GM12878 (cell line): Measurements from ENCODE around the gene OPN3. TPM values are rescaled to one million over a fixed set of nuclear protein-coding genes. Genes with fewer than 3 reads are reported as not detected.

ENCODE experiments used
- ATAC-seq: fragments of 200-7000 bp; cut with Tn5 transposase; 3 replicates; pipeline ENCODE4 v1.9.1; 2020; ENCODE audit warnings: mild to moderate bottlenecking, moderate library complexity
- BruUV-seq: library from RNA; stranded (reverse); fragments of 400-500 nt; replicated peaks from 2 replicates; lab custom pipeline; 2021; lab: Mats Ljungman, UMichigan
- CTCF ChIA-PET: fragments of 300-600 bp; sonication (Branson Sonifier 250); formaldehyde crosslinking; extraction: SDS; loops from one replicate; lab custom pipeline; 2021; ENCODE audit warnings: inconsistent platforms; lab: Yijun Ruan, JAX
- POLR2A ChIA-PET: fragments of 350-600 bp; formaldehyde crosslinking; extraction: SDS; loops from one replicate; lab custom pipeline; 2021; ENCODE audit warnings: inconsistent platforms; lab: Charles Lee
- RAD21 ChIA-PET: fragments of 300-600 bp; sonication (Branson Sonifier 250); formaldehyde crosslinking; loops from one replicate; lab custom pipeline; 2023; ENCODE audit warnings: antibody characterized with exemption; ENCODE audit not compliant: unreplicated experiment; lab: Charles Lee
- SMC1A ChIA-PET: fragments of 300-600 bp; sonication (Branson Sonifier 250); formaldehyde crosslinking; loops from one replicate; lab custom pipeline; 2023; ENCODE audit not compliant: unreplicated experiment, uncharacterized antibody; lab: Charles Lee
- DNase-seq: peaks from one replicate; pipeline ENCODE4 v3.0.0-alpha.2; 2011; ENCODE audit warnings: low read depth, low spot score
- FAIRE-seq: peaks from 3 replicates; lab custom pipeline; 2011; peaks lifted over from hg19 to GRCh38; lab: Jason Lieb, UNC
- H2AFZ ChIP-seq: 2 replicates; pipeline ENCODE4 v1.6.0; 2011; ENCODE audit warnings: low read depth, low read length, control low read depth; ENCODE audit not compliant: control insufficient read depth
- H3K27ac ChIP-seq: 2 replicates; pipeline ENCODE4 v1.5.1; 2011; ENCODE audit warnings: control low read depth; ENCODE audit not compliant: control insufficient read depth, insufficient read depth
- H3K27me3 ChIP-seq, 2 experiments: replicated peaks in 1 of 2; 2 replicates each; pipeline versions ENCODE4 v1.6.0 to v1.6.1; 2011; ENCODE audit warnings: low read length in 1 of 2; ENCODE audit not compliant: control insufficient read depth in 2 of 2, insufficient read depth in 2 of 2
- H3K36me3 ChIP-seq, 2 experiments: 2 replicates each; pipeline ENCODE4 v1.5.1; 2011; ENCODE audit warnings: low read length in 1 of 2; ENCODE audit not compliant: control insufficient read depth in 2 of 2, insufficient read depth in 2 of 2
- H3K4me1 ChIP-seq: 2 replicates; pipeline ENCODE4 v1.6.1; 2011; ENCODE audit warnings: mild to moderate bottlenecking, low read length, moderate library complexity, mixed read lengths; ENCODE audit not compliant: control insufficient read depth, insufficient read depth
- H3K4me2 ChIP-seq: 2 replicates; pipeline ENCODE4 v1.6.0; 2011; ENCODE audit warnings: control low read depth; ENCODE audit not compliant: control insufficient read depth, insufficient read depth
- H3K4me3 ChIP-seq: fragments of 200-600 bp; sonication (generic); 2 replicates; pipeline ENCODE4 v1.5.1; 2016
- H3K79me2 ChIP-seq: 2 replicates; pipeline ENCODE4 v1.6.0; 2011; ENCODE audit warnings: low read length; ENCODE audit not compliant: control insufficient read depth, insufficient read depth
- H3K9ac ChIP-seq: 2 replicates; pipeline ENCODE4 v1.8.0; 2011; ENCODE audit warnings: low read length, control low read depth, mixed read lengths; ENCODE audit not compliant: control insufficient read depth, insufficient read depth
- H3K9me3 ChIP-seq: replicated peaks from 3 replicates; pipeline ENCODE4 v1.5.1; 2011; ENCODE audit warnings: mild to moderate bottlenecking, low read length; ENCODE audit not compliant: control insufficient read depth, insufficient read depth
- H4K20me1 ChIP-seq: 2 replicates; pipeline ENCODE4 v1.6.0; 2011; ENCODE audit not compliant: control insufficient read depth, insufficient read depth
- DPF2 ChIP-seq: fragments of 450-650 bp; IDR thresholded peaks from 2 replicates; pipeline ENCODE4 v1.6.1; 2017; ENCODE audit warnings: mild to moderate bottlenecking
- FOS ChIP-seq: IDR thresholded peaks from 3 replicates; pipeline ENCODE4 v1.6.1; 2011; ENCODE audit warnings: borderline replicate concordance; ENCODE audit not compliant: insufficient read length; ENCODE audit errors: extremely low read depth
- FOXM1 ChIP-seq: IDR thresholded peaks from 2 replicates; pipeline ENCODE4 v1.6.1; 2012; ENCODE audit warnings: low read depth, mild to moderate bottlenecking, inconsistent platforms, low read length, moderate library complexity
- HDAC2 ChIP-seq: fragments of 200-600 bp; sonication (generic); IDR thresholded peaks from 2 replicates; pipeline ENCODE4 v1.6.1; 2017
- MEF2A ChIP-seq: IDR thresholded peaks from 2 replicates; pipeline ENCODE4 v1.6.1; 2011; ENCODE audit warnings: low read depth, mild to moderate bottlenecking, low read length, moderate library complexity; ENCODE audit not compliant: insufficient read depth
- NFYB ChIP-seq: IDR thresholded peaks from 2 replicates; pipeline ENCODE4 v1.6.1; 2011; ENCODE audit warnings: low read depth, mild to moderate bottlenecking, low read length, improper control_type of control experiment, moderate library complexity; ENCODE audit not compliant: insufficient read depth
- POLR2AphosphoS2 ChIP-seq: IDR thresholded peaks from 2 replicates; pipeline ENCODE4 v1.6.1; 2011; ENCODE audit warnings: low read depth, mild to moderate bottlenecking, low read length, improper control_type of control experiment, moderate library complexity
- SRF ChIP-seq, 2 experiments: IDR thresholded peaks; 2 replicates each; pipeline ENCODE4 v1.6.1; 2011; ENCODE audit warnings: low read depth in 2 of 2, low read length in 2 of 2, mild to moderate bottlenecking in 1 of 2, moderate library complexity in 1 of 2
- SUPT20H ChIP-seq: IDR thresholded peaks from 2 replicates; pipeline ENCODE4 v1.6.1; 2011; ENCODE audit warnings: low read depth, mild to moderate bottlenecking, low read length, moderate library complexity, borderline replicate concordance; ENCODE audit not compliant: control insufficient read depth
- YBX1 ChIP-seq: fragments of 450-650 bp; IDR thresholded peaks from 2 replicates; pipeline ENCODE4 v1.6.1; 2016; ENCODE audit warnings: antibody characterized with exemption
- ZBED1 ChIP-seq: IDR thresholded peaks from 2 replicates; pipeline ENCODE4 v1.6.1; 2016; ENCODE audit warnings: borderline replicate concordance
- ZNF384 ChIP-seq: IDR thresholded peaks from 2 replicates; pipeline ENCODE4 v1.6.1; 2012; ENCODE audit warnings: low read depth, mild to moderate bottlenecking, low read length, improper control_type of control experiment, borderline replicate concordance
- WGBS: methylation state at CpG from one replicate; pipeline ENCODE4 v1.1.6; 2016; ENCODE audit warnings: low lambda C conversion rate; ENCODE audit not compliant: insufficient replicate concordance, insufficient coverage; ENCODE audit errors: missing lambda C conversion rate; 5-methylcytosine and 5-hydroxymethylcytosine counted together
- in situ Hi-C: fragments of 300-500 bp; cut with MboI; formaldehyde crosslinking; loops from 9 replicates; pipeline ENCODE4 v1.14.3; 2018; ENCODE audit warnings: mixed read lengths
- intact Hi-C: fragments of 100-400 bp; cut with micrococcal nuclease; formaldehyde crosslinking; loops from one replicate; pipeline ENCODE4 v1.14.2; 2022; ENCODE audit not compliant: unreplicated experiment
- polyA plus RNA-seq, 11 experiments: library from polyadenylated mRNA; depleted of rRNA in 4 of 11; unstranded in 6 of 11; stranded (reverse) in 5 of 11; fragments of >200 nt; fragmentation: Nextera tagmentation in 4 of 11; fragmentation: Illumina TruSeq in 1 of 11; extraction: Ambion mirVana in 4 of 11; extraction: Trizol in 1 of 11; gene quantifications; 1 replicate in 1 of 11; 2 replicates in 10 of 11; pipeline versions ENCODE4 v1.2.1 to v1.2.3, GENCODE V29; 2011 to 2016; ENCODE audit warnings: inconsistent platforms in 2 of 11, missing spikeins in 2 of 11, low read depth in 1 of 11
- total RNA-seq, 4 experiments: library from RNA; depleted of rRNA in 3 of 4; stranded (reverse); fragments of >200 nt in 3 of 4; fragmentation: Illumina TruSeq in 1 of 4; extraction: Trizol in 1 of 4; gene quantifications; 2 replicates each; pipeline versions ENCODE4 v1.2.1 to v1.2.3, GENCODE V29; 2013 to 2021
- TF ChIP-seq, protein P1 (sequence below): IDR thresholded peaks from 2 replicates; pipeline ENCODE4 v1.6.1; 2011; ENCODE audit warnings: mild to moderate bottlenecking, low read depth, low read length, moderate library complexity; ENCODE audit not compliant: insufficient replicate concordance
- TF ChIP-seq, protein P2 (sequence below): fragments of 450-650 bp; IDR thresholded peaks from 2 replicates; pipeline ENCODE4 v1.6.1; 2016; ENCODE audit warnings: mild to moderate bottlenecking
- TF ChIP-seq, protein P3 (sequence below): fragments of 450-650 bp; IDR thresholded peaks from 2 replicates; pipeline ENCODE4 v1.6.1; 2017; ENCODE audit warnings: mild to moderate bottlenecking, moderate library complexity

Gene OPN3
- total and polyA plus RNA-seq, 10 of the 15 experiments (the other 5 are each of a cell fraction or from before 2014, with no cell fraction given), result 0.26 to 12.2 (median 7.4) TPM

DNA sequence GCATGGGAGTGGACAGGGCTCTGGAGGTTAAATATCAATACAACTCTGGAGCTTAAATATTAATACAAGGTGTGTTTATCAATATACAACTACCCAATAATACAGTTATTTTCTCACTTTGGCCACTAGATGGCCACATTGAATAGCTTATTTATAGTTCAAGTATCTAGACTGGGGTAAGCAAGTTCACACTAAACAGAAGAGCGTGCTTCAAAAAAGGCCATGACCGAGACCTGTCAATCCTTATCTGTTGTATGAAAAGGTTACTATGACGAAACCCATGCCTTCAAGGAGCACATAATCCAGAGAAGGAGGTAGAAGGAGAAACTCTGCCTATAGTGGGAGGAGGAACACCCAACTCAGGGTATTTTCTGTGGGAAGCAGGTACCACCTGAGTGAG, 29.1 kb downstream of the OPN3 start (continued):
- no peak for TF ChIP-seq ZBED1
- TF ChIP-seq POLR2AphosphoS2, result no peak
- TF ChIP-seq, protein P1, sequence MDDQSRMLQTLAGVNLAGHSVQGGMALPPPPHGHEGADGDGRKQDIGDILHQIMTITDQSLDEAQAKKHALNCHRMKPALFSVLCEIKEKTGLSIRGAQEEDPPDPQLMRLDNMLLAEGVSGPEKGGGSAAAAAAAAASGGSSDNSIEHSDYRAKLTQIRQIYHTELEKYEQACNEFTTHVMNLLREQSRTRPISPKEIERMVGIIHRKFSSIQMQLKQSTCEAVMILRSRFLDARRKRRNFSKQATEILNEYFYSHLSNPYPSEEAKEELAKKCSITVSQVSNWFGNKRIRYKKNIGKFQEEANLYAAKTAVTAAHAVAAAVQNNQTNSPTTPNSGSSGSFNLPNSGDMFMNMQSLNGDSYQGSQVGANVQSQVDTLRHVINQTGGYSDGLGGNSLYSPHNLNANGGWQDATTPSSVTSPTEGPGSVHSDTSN, result peak; percentile 21
- peak; percentile 35; the same call in 1 of the 2 replicates for TF ChIP-seq MEF2A
- TF ChIP-seq SUPT20H, result no peak
- TF ChIP-seq, protein P2, sequence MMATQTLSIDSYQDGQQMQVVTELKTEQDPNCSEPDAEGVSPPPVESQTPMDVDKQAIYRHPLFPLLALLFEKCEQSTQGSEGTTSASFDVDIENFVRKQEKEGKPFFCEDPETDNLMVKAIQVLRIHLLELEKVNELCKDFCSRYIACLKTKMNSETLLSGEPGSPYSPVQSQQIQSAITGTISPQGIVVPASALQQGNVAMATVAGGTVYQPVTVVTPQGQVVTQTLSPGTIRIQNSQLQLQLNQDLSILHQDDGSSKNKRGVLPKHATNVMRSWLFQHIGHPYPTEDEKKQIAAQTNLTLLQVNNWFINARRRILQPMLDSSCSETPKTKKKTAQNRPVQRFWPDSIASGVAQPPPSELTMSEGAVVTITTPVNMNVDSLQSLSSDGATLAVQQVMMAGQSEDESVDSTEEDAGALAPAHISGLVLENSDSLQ, result peak; percentile 72

DNA sequence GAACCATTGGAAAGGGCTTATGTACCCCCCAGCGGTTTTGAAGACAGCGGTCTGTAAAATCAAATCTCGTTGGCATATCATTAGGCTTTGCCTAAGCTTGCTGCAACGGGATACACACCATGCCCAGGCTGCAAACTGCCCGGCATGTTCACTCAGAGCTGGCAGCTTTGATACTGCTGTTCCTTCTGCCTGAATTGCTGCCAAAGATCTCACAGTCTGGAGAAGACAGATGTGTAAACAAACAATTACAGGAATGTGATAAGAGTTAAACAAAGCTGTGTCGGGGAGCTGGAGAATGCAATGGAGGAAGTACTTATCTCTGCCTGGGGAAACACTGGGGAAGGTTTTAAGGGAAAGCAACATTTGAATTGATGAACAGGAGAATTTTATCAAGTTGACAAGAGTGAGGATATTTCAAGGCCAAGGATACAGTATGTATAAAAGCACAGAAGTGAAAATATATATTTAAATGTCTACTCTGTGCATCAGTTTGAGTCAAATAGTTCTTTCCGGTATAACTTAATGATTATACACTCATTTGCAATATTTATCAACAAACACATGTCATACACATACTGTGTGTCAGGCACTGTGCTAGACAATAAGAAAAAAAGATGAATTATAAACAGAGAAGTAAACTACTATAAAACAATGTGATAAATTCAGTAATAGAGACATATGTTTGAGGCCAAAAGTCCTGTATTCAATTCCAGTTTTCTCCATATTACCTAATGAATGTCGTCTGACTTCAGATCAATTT, 29.9 kb downstream of the OPN3 start:
- no peak overlapping the region for H2AFZ ChIP-seq
- H3K4me1 ChIP-seq, result peaks cover 5% of the 10 kb centered on the region; the same call in 1 of the 2 replicates
- RAD21 ChIA-PET, result interaction anchor here (0.6 to 2.5 kb wide), 17 partner anchors 10 to 406 kb away, joined by 3 to 23 read pairs (median 4); partner anchors contain the start of gene KMO
- H3K4me3 ChIP-seq, result no peak overlapping the region
- no peaks in the 10 kb centered on the region for H4K20me1 ChIP-seq
- H3K36me3 ChIP-seq, result no peaks in the 10 kb centered on the region
- ATAC-seq (no peak), DNase-seq (no peak), FAIRE-seq (no peak)
- CTCF ChIA-PET, result interaction anchor here (0.6 to 4.8 kb wide), 40 partner anchors 8 to 878 kb away, joined by 3 to 59 read pairs (median 4); partner anchors contain the start of genes MAP1LC3C and WDR64
- no peak overlapping the region for H3K4me2 ChIP-seq
- no TSS peak for BruUV-seq
- no peaks in the 10 kb centered on the region for H3K9me3 ChIP-seq
- SMC1A ChIA-PET, result interaction anchor here (0.6 to 2.9 kb wide), 21 partner anchors 8 to 406 kb away, joined by 3 to 28 read pairs (median 4); partner anchors contain the start of genes KMO and MAP1LC3C
- H3K27ac ChIP-seq, result no peak overlapping the region
- in situ Hi-C loops (loop anchor here (5.0 to 10.0 kb wide), 2 partner anchors 232 to 385 kb away; partner anchors contain the start of gene MAP1LC3C), intact Hi-C loops (loop anchor here (2.0 to 10.0 kb wide), 6 partner anchors 78 to 875 kb away; partner anchors contain the start of genes KMO and MAP1LC3C)
- H3K79me2 ChIP-seq, result no peaks in the 10 kb centered on the region
- POLR2A ChIA-PET, result no interaction called here
- WGBS, result 75% methylated on average over 8 of the region's 8 CpGs
- H3K27me3 ChIP-seq, result no peaks in the 10 kb centered on the region
- H3K9ac ChIP-seq, result no peak overlapping the region
- no peak for TF ChIP-seq HDAC2
- no peak for TF ChIP-seq NFYB
- TF ChIP-seq, protein P3, sequence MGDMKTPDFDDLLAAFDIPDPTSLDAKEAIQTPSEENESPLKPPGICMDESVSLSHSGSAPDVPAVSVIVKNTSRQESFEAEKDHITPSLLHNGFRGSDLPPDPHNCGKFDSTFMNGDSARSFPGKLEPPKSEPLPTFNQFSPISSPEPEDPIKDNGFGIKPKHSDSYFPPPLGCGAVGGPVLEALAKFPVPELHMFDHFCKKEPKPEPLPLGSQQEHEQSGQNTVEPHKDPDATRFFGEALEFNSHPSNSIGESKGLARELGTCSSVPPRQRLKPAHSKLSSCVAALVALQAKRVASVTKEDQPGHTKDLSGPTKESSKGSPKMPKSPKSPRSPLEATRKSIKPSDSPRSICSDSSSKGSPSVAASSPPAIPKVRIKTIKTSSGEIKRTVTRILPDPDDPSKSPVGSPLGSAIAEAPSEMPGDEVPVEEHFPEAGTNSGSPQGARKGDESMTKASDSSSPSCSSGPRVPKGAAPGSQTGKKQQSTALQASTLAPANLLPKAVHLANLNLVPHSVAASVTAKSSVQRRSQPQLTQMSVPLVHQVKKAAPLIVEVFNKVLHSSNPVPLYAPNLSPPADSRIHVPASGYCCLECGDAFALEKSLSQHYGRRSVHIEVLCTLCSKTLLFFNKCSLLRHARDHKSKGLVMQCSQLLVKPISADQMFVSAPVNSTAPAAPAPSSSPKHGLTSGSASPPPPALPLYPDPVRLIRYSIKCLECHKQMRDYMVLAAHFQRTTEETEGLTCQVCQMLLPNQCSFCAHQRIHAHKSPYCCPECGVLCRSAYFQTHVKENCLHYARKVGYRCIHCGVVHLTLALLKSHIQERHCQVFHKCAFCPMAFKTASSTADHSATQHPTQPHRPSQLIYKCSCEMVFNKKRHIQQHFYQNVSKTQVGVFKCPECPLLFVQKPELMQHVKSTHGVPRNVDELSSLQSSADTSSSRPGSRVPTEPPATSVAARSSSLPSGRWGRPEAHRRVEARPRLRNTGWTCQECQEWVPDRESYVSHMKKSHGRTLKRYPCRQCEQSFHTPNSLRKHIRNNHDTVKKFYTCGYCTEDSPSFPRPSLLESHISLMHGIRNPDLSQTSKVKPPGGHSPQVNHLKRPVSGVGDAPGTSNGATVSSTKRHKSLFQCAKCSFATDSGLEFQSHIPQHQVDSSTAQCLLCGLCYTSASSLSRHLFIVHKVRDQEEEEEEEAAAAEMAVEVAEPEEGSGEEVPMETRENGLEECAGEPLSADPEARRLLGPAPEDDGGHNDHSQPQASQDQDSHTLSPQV, result no peak
- TF ChIP-seq DPF2, result no peak
- no peak for TF ChIP-seq YBX1
- TF ChIP-seq FOXM1, result no peak
- TF ChIP-seq FOS, result no peak
- no peak for TF ChIP-seq SRF (IDR thresholded peaks at IDR 0.05; ENCODE audit: low read depth in 2 of 2, low read length in 2 of 2)
- no peak for TF ChIP-seq ZNF384
